ENCODE results near the gene XIST. TPM values are rescaled to one million over a fixed set of nuclear protein-coding genes. Genes with fewer than 3 reads are reported as not detected.

XIST gene
- total and polyA plus RNA-seq, 2 of the 8 experiments (the other 6 are each of a cell fraction or from before 2014, with no cell fraction given): 0.06 to 0.19 TPM

- Histone ChIP-seq H2BK12ac (ENCODE audit: low read depth, low read length) (no peak overlapping the region), H3K27me3 (replicated peaks in 1 of 4; ENCODE audit: control insufficient read depth in 3 of 4, extremely low read depth in 1 of 4, insufficient read depth in 3 of 4, low read length in 3 of 4) (no peaks in the 10 kb centered on the region), H3K27ac (ENCODE audit: low read depth, low read length) (no peak overlapping the region), H2BK20ac (ENCODE audit: low read length) (no peak overlapping the region), H2BK15ac (ENCODE audit: low read length) (no peak overlapping the region), H3K4me1 (replicated peaks in 1 of 4; ENCODE audit: control insufficient read depth in 3 of 4, insufficient read depth in 4 of 4, low read length in 3 of 4) (no peaks in the 10 kb centered on the region), H3K36me3 (ENCODE audit: control insufficient read depth in 2 of 4, insufficient read depth in 4 of 4, low read length in 3 of 4) (no peaks in the 10 kb centered on the region), H3K9ac (replicated peaks in 1 of 4; ENCODE audit: extremely low read depth in 1 of 4, low read depth in 3 of 4, low read length in 3 of 4) (no peak overlapping the region), H3K18ac (ENCODE audit: extremely low read depth, low read length) (no peak overlapping the region), H3K14ac (ENCODE audit: insufficient read length) (no peak overlapping the region), H3K23ac (ENCODE audit: insufficient read length) (no peak overlapping the region), H4K8ac (ENCODE audit: extremely low read depth, insufficient read depth, low read length) (no peak overlapping the region), H3K4ac (replicated peaks; ENCODE audit: insufficient read length, low read depth, low read length) (no peak overlapping the region), H3K79me1 (ENCODE audit: low read depth, low read length) (no peaks in the 10 kb centered on the region), H2BK120ac (replicated peaks; ENCODE audit: low read depth, low read length) (no peak overlapping the region), H3K23me2 (ENCODE audit: low read depth, low read length) (no peaks in the 10 kb centered on the region), H2AK5ac (ENCODE audit: low read depth, low read length) (no peak overlapping the region), H3K56ac (replicated peaks; ENCODE audit: insufficient read length, low read depth, low read length) (no peak overlapping the region), H4K20me1 (replicated peaks in 1 of 2; ENCODE audit: control insufficient read depth in 1 of 2, insufficient read depth in 2 of 2, low read length in 2 of 2) (no peaks in the 10 kb centered on the region), H3K4me2 (ENCODE audit: insufficient read depth in 1 of 2, low read depth in 2 of 2, low read length in 2 of 2) (no peak overlapping the region), H4K5ac (ENCODE audit: insufficient read length, low read depth, low read length) (no peak overlapping the region), H3K79me2 (ENCODE audit: control insufficient read depth in 1 of 2, insufficient read depth in 2 of 2, low read length in 2 of 2) (no peaks in the 10 kb centered on the region), H3K4me3 (ENCODE audit: extremely low read depth in 1 of 4, insufficient read depth in 2 of 4, low read depth in 3 of 4, low read length in 4 of 4) (no peak overlapping the region), H3K9me3 (ENCODE audit: insufficient read depth in 2 of 2, low read depth in 1 of 2, low read length in 1 of 2) (no peaks in the 10 kb centered on the region), H2BK5ac (ENCODE audit: low read depth, low read length) (no peak overlapping the region), H4K91ac (replicated peaks; ENCODE audit: insufficient read length, low read length) (no peak overlapping the region), H2AFZ (ENCODE audit: low read length) (no peak overlapping the region)
- WGBS, 2 experiments (ENCODE audit: extremely low coverage in 1 of 2, insufficient coverage in 1 of 2, insufficient read length in 1 of 2, insufficient replicate concordance in 2 of 2, low coverage in 1 of 2, low lambda C conversion rate in 2 of 2, missing lambda C conversion rate in 1 of 2): 94% methylated on average over 5 of the region's 5 CpGs; no CpG with 5 or more reads in 1 of the 2 experiments
- FAIRE-seq: no peak
- ChIA-PET CTCF (ENCODE audit: partially characterized antibody) (interaction anchor here (1.2 kb wide), 1 partner anchor 10 kb away, joined by 3 read pairs; no protein-coding TSS in a partner anchor), POLR2A (ENCODE audit: partially characterized antibody) (no interaction called here)
- TF ChIP-seq EGR1 (IDR thresholded peaks at IDR 0.05; ENCODE audit: borderline replicate concordance, low read depth, low read length) (no peak), TAF1 (IDR thresholded peaks at IDR 0.05; ENCODE audit: low read depth, low read length) (no peak), RBBP5 (IDR thresholded peaks at IDR 0.05; ENCODE audit: borderline replicate concordance, low read depth, low read length) (no peak), POLR2A (IDR thresholded peaks at IDR 0.05; ENCODE audit: control extremely low read depth in 1 of 2, low read depth in 2 of 2, low read length in 2 of 2) (no peak)
- TF ChIP-seq, protein P1, sequence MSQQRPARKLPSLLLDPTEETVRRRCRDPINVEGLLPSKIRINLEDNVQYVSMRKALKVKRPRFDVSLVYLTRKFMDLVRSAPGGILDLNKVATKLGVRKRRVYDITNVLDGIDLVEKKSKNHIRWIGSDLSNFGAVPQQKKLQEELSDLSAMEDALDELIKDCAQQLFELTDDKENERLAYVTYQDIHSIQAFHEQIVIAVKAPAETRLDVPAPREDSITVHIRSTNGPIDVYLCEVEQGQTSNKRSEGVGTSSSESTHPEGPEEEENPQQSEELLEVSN (IDR thresholded peaks at IDR 0.05): no peak
- no peak for DNase-seq (ENCODE audit: low read depth in 1 of 2, low spot score in 2 of 2)
These were observed 11.2 kb downstream of the XIST start for GRCh38 chrX:73841337-73841736.
